ENCODE results near the gene CD69.
"Not testable (repeated sequence)": the region's sequence is repeated elsewhere in the genome, so short reads cannot be mapped to it uniquely, and the experiment has no call there.

The CD69 gene

DNA sequence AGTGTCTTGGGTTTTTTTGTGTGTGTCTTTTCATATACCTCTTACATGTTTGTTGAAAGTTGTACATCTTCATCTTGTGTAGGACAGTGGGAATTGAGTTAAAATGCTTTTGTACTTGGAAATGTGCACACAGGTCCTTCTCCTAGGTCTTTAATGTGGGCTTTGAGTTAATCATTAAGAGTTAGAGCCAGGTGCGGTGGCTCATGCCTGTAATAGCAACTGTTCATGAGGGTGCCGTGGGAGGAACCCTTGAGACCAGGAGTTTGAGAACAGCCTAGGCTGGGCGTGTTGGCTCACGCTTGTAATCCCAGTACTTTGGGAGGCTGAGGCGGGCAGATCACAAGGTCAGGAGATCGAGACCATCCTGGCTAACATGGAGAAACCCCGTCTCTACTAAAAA lies 41.7 kb downstream of the CD69 start:
- no peak for DNase-seq (ENCODE audit: low read depth)

DNA sequence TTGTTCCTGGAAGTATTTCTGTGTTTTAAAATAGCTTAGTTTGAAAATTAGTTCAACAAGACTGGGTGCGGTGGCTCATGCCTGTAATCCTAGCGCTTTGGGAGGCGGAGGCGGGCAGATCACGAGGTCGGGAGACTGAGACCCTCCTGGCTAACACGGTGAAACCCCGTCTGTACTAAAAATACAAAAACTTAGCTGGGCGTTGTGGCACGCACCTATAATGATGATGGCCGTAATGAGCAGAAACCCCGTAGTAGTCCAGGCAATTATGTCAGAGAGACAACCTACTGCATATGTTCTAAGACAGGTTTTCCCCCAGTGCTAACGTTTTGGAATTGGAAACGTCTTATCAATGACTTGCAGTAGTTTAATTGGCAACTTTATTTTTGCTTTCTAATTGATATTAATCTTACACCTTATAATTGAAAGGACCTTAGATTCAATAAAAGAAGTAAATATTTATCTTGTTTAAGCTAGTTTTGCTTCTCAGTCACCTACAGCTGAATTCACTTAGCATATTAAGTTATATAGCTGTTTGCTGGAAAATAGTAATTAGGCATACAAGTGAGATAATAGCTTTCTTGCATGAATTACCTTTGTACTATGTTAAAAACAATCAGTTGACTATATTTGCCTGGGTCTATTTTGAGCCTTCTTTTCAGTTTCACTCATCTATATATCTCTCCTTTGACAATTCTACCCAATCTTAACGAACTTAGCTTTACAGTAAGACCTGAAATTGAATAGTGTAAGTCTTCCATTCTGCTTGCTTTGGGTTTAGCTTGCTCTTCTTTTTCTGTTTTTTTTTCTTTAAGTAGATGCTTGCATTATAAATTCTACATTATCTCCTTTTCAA lies 43.4 kb downstream of the CD69 start:
- no peak for DNase-seq (ENCODE audit: low read depth)

DNA sequence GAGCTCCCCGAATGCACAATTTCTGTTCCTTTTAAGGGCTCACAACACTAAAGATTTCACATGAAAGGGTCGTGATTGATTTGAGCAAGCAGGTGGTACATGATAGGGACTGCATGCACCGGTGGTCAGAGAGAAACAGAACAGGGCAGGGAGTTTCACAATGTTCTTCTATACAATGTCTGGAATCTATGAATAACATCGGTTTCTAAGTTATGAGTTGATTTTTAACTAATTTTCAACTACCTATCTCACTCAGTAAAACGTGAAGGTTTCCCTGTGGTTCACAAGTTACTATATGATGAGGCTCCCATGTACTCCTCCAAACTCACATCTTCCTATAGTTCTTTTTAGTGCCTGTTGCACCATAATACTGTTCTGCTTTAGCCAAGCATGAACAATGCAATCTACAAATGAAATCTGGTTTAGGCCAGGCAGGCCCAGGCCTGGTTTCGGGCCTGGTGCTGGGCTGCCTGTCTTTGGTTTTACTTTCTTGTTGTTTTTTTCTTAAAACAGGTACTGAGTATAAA lies 47.6 kb downstream of the CD69 start:
- DNase-seq (ENCODE audit: low read depth), result not testable (repeated sequence)

DNA sequence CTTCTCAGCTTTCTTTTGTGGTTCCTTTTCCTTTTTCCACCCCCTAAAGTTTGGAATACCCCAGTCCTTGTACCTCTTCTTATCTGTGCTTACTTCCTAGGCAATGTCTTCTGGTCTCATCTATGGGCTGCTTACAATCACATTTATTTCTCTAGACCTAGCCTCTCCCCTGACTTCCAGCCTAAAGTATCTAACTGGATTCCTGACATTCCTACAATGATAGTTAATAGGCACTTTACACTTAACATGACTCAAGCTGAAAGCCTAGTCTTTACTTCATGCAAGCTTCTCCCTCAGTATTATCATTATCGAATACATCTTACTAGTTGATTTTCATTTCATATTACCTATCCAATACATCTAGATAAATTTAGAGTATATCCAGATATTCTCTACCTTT lies 49.0 kb downstream of the CD69 start:
- no peak for DNase-seq (ENCODE audit: low read depth)

DNA sequence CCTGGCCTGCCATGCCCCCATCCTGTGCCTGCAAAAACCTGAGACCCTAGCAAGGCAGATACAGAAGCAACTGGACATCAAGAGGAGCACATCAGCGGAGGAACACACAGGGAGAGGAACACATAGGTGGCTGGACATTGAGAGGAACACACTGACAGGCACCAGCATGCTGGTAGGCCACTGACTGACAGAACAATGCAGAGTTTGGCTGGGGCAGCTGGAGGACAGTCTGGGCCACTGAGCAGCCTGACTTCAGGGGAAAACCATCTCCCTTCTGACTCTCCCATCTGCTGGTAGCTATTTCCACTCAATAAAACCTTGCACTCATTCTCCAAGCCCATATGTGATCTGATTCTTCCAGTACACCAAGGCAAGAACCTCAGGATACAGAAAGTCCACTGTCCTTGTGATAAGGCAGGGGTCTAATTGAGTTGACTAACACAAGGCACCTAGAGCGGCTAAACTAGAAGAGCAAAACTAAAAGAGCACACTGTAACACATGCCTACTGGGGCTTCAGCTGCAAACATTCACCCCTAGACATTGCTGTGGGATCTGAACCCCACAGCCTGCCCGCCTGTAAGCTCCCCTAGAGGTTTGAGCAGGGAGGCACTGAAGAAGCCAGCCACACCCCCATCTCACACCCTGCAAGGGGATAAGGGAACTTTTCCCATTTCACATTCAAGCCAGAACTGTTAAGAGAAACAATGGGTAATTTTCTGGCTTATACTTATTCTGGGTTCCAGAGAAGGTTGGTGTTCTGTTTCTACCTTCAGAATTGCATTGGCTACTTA lies 49.9 kb downstream of the CD69 start:
- no peak for DNase-seq (ENCODE audit: low read depth)

DNA sequence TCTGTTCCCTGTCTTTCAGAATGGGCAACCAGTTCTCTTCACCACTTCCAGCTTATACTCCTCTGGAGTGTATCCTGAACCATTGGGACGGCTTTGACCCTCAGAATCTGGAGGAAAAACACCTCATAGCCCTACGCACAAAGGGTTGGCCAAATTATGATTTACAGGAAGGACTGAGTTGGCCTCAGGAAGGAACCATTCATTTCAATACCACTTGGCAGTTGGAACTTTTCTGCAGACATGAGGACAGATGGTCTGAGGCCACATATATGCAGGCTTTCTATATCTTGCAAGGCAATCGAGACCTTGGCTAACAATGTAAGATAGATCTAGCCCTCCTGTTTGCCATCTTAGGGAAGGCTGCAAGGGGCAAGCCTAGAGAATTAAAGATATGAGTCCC lies 51.8 kb downstream of the CD69 start:
- no peak for DNase-seq (ENCODE audit: low read depth)

DNA sequence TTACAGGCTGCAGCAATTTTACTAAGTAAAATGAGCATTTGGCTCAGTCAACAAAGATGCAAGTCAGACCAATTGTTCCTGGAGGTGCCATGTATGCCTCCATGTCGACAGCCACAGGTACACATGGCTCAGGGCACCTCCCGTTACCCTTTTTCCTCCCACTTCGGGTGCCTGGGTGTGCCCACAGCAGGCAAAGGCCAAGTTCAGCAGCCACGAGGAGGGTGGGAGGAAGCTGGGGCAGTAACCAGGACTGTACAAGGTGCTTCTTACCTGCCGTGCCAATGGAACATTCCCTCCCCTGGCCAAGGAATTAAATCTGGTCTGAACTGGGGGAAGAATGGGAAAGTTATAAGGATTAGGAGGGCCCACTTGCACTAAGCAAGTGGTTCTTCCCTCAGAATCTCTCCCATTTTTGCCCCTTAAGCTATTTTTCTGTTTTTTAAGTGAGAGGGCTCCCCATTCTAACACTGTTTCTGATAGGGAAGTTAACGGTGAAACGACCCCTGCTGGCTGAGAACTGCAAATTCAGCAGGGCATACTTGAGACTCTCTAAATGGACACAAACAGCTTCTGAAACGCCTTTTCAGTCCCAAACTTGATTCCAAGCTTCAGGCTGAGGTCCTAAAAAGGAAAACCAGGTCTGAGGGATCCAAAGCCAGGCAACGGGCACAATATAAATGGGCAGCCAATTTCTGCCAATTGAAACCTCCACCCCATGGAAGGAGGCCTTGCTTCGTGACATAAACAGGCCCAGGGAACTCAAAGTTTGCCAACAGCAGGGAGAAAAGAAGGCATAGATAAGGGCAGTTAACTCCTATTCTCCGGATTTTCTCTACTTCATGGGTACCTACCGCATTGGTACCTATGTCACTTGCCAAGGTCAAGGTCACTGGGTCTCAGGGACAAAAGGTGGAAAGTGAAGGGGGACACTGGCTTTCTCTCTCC lies 52.6 kb downstream of the CD69 start:
- DNase-seq (ENCODE audit: low read depth), result peak; percentile 52

DNA sequence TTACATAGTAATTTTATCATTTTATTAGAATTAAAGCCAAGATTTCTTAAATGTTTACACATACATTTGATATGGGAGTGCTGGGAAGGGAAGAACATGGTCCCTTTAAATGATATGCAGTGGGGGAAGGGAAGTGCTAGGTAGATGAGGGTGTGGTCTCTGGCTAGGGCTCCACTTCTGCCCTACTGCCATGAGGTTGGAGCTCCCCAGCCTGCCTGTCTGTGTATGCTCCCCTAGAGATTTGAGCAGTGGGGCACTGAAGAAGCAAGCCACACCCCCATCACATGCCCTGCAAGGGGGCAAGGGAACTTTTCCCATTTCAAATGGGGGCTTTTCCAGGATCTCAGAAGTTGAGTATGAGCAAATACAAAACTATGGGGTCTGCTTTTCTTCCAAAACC lies 53.3 kb downstream of the CD69 start:
- no peak for DNase-seq (ENCODE audit: low read depth)

DNA sequence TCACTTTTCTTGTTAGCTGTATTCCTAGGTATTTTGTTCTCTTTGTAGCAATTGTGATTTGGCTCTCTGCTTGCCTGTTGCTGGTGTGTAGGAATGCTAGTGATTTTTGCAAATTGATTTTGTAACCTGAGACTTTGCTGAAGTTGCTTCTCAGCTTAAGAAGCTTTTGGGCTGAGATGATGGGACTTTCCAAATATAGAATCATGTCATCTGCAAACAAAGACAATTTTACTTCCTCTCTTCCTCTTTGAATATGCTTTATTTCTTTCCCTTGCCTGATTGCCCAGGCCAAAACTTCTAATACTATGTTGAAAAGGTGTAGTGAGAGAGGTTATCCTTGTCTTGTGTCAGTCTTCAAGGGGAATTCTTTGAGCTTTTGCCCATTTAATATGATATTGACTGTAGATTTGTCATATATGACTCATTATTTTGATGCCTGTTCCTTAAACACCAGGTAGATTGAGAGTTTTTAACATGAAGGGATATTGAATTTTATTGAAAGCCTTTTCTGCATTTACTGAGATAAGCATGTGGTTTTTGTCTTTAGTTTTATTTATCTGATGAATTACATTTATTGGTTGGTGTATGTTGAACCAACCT lies 54.5 kb downstream of the CD69 start:
- no peak for DNase-seq (ENCODE audit: low read depth)

DNA sequence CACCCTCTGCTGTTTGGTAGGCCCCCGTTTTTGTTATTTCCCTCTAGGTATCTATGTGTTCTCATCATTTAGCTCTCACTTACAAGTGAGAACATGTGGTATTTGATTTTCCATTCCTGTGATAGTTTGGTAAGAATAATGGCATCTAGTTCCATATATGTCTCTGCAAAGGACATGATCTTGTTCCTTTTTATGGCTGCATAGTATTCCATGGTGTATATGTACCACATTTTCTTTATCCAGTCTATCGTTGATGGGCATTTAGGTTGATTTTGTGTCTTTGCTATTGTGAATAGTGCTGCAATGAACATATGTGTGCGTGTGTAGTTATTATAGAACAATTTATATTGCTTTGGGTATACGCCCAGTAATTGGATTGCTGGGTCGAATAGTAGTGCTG lies 56.1 kb downstream of the CD69 start:
- DNase-seq (ENCODE audit: low read depth), result not testable (repeated sequence)
